HCT116 (cell line): ENCODE results near the gene LDHD. TPM values are rescaled to one million over a fixed set of nuclear protein-coding genes. Genes with fewer than 3 reads are reported as not detected.

ENCODE experiments used
- ATAC-seq: fragments of 200-7000 bp; cut with Tn5 transposase; 2 replicates; pipeline ENCODE4 v1.9.1; 2020; ENCODE audit warnings: mild to moderate bottlenecking, moderate library complexity
- BruUV-seq: library from RNA; stranded (reverse); fragments of 400-500 nt; replicated peaks from 2 replicates; lab custom pipeline; 2021; lab: Mats Ljungman, UMichigan
- CTCF ChIA-PET: fragments of 300-600 bp; sonication (Branson Sonifier 250); formaldehyde crosslinking; loops from one replicate; lab custom pipeline; 2021; ENCODE audit warnings: antibody characterized with exemption; lab: Charles Lee
- POLR2A ChIA-PET: fragments of 300-600, 350-600 bp; sonication (Branson Sonifier 250); formaldehyde crosslinking; loops from one replicate; lab custom pipeline; 2021; ENCODE audit warnings: antibody characterized with exemption; lab: Charles Lee
- RAD21 ChIA-PET, 2 experiments: fragments of 300-600 bp; sonication (Branson Sonifier 250); formaldehyde crosslinking; loops; one replicate each; lab custom pipeline; 2023; ENCODE audit warnings: low total read pairs in 2 of 2; ENCODE audit not compliant: uncharacterized antibody in 2 of 2, unreplicated experiment in 2 of 2, low non-redundant PET in 1 of 2; lab: Charles Lee
- DNase-seq: peaks from one replicate; pipeline ENCODE4 v3.0.0-alpha.2; 2010; ENCODE audit warnings: low read depth, low spot score
- H2AFZ ChIP-seq: fragments of 200-600 bp; shearing (Covaris generic), sonication (generic); 2 replicates; pipeline ENCODE4 v1.6.1; 2017; ENCODE audit warnings: low read depth, mixed run types, mixed read lengths, antibody characterized with exemption, low read length; ENCODE audit not compliant: poor library complexity, severe bottlenecking
- H3K27ac ChIP-seq: 2 replicates; pipeline ENCODE4 v1.5.1; 2012; ENCODE audit warnings: low read depth, low read length
- H3K27me3 ChIP-seq: fragments of 200-600 bp; sonication (generic); 2 replicates; pipeline ENCODE4 v1.6.1; 2016; ENCODE audit warnings: mixed run types, low read length, mixed read lengths; ENCODE audit not compliant: insufficient read depth
- H3K36me3 ChIP-seq, 2 experiments: fragments of 200-500 bp in 1 of 2; fragments of 200-600 bp in 1 of 2; sonication (Bioruptor generic) in 1 of 2; sonication (generic) in 1 of 2; 2 replicates each; pipeline versions ENCODE4 v1.5.1 to v1.6.1; 2014 to 2016; ENCODE audit warnings: low read length in 2 of 2, inconsistent platforms in 1 of 2, mixed read lengths in 1 of 2, mixed run types in 1 of 2; ENCODE audit not compliant: insufficient read depth in 2 of 2, control insufficient read depth in 1 of 2
- H3K4me1 ChIP-seq, 2 experiments: fragments of 200-600 bp in 1 of 2; sonication (generic) in 1 of 2; 2 replicates each; pipeline versions ENCODE4 v1.5.1 to v1.6.1; 2012 to 2017; ENCODE audit warnings: low read length in 2 of 2, inconsistent platforms in 1 of 2, mild to moderate bottlenecking in 1 of 2, mixed read lengths in 1 of 2, mixed run types in 1 of 2, moderate library complexity in 1 of 2; ENCODE audit not compliant: insufficient read depth in 2 of 2, control insufficient read depth in 1 of 2
- H3K4me2 ChIP-seq: fragments of 200-600 bp; sonication (generic); 2 replicates; pipeline ENCODE4 v1.6.1; 2017; ENCODE audit warnings: mixed run types, low read length, mixed read lengths
- H3K4me3 ChIP-seq, 2 experiments: fragments of 200-600 bp in 1 of 2; sonication (generic) in 1 of 2; replicated peaks in 1 of 2; 2 replicates each; pipeline ENCODE4 v1.5.1; 2011 to 2016; ENCODE audit warnings: low read length in 2 of 2, control low read depth in 1 of 2, low read depth in 1 of 2, mild to moderate bottlenecking in 1 of 2, mixed read lengths in 1 of 2, mixed run types in 1 of 2
- H3K79me2 ChIP-seq: fragments of 200-600 bp; sonication (generic); 2 replicates; pipeline ENCODE4 v1.6.1; 2017; ENCODE audit warnings: mild to moderate bottlenecking, mixed run types, low read length, moderate library complexity, mixed read lengths; ENCODE audit not compliant: insufficient read depth
- H3K9ac ChIP-seq: fragments of 200-600 bp; sonication (generic); 2 replicates; pipeline ENCODE4 v1.6.1; 2016; ENCODE audit warnings: low read length, mixed read lengths
- H3K9me2 ChIP-seq: fragments of 200-600 bp; sonication (generic), shearing (Covaris generic); 2 replicates; pipeline ENCODE4 v1.6.1; 2017; ENCODE audit warnings: mixed run types, mild to moderate bottlenecking, moderate library complexity; ENCODE audit not compliant: insufficient read depth
- H3K9me3 ChIP-seq, 2 experiments: fragments of 200-500 bp in 1 of 2; fragments of 200-600 bp in 1 of 2; sonication (Bioruptor generic) in 1 of 2; sonication (generic) in 1 of 2; 2 replicates each; pipeline ENCODE4 v1.6.1; 2014 to 2017; ENCODE audit warnings: low read length in 2 of 2, mixed read lengths in 2 of 2, inconsistent platforms in 1 of 2, low read depth in 1 of 2, mild to moderate bottlenecking in 1 of 2, mixed run types in 1 of 2, moderate library complexity in 1 of 2; ENCODE audit not compliant: control insufficient read depth in 1 of 2, insufficient read depth in 1 of 2
- H4K20me1 ChIP-seq: fragments of 200-600 bp; sonication (generic), shearing (Covaris generic); 2 replicates; pipeline ENCODE4 v1.6.1; 2017; ENCODE audit warnings: mixed run types, mild to moderate bottlenecking, moderate library complexity; ENCODE audit not compliant: insufficient read depth
- ATF3 ChIP-seq: IDR thresholded peaks from 2 replicates; pipeline ENCODE4 v1.6.1; 2012
- CEBPB ChIP-seq: IDR thresholded peaks from 2 replicates; pipeline ENCODE4 v1.6.1; 2012; ENCODE audit warnings: low read depth
- CTCF ChIP-seq, 3 experiments: fragments of 200-600 bp in 1 of 3; sonication (generic) in 1 of 3; IDR thresholded peaks in 2 of 3; conservative IDR thresholded peaks in 1 of 3; 2 replicates each; pipeline ENCODE4 v1.5.1; 2012 to 2017; ENCODE audit warnings: low read depth in 2 of 3, low read length in 2 of 3, antibody characterized with exemption in 1 of 3, borderline replicate concordance in 1 of 3, control low read depth in 1 of 3, mild to moderate bottlenecking in 1 of 3, mixed read lengths in 1 of 3, mixed run types in 1 of 3, moderate library complexity in 1 of 3; ENCODE audit not compliant: insufficient read depth in 1 of 3
- EGR1 ChIP-seq: IDR thresholded peaks from 2 replicates; pipeline ENCODE4 v1.6.1; 2012; ENCODE audit warnings: low read depth
- ELF1 ChIP-seq: IDR thresholded peaks from 2 replicates; pipeline ENCODE4 v1.6.1; 2012; ENCODE audit warnings: low read depth, borderline replicate concordance
- EZH2 ChIP-seq: fragments of 200-600 bp; sonication (generic); IDR thresholded peaks from 2 replicates; pipeline ENCODE4 v1.6.1; 2017; ENCODE audit warnings: antibody characterized with exemption, mixed run types
- EZH2phosphoT487 ChIP-seq: fragments of 200-600 bp; IDR thresholded peaks from 2 replicates; pipeline ENCODE4 v1.6.1; 2018; ENCODE audit warnings: antibody characterized with exemption, borderline replicate concordance
- JUND ChIP-seq: IDR thresholded peaks from 2 replicates; pipeline ENCODE4 v1.6.1; 2012
- POLR2A ChIP-seq: IDR thresholded peaks from 2 replicates; pipeline ENCODE4 v1.7.0; 2011; ENCODE audit warnings: borderline replicate concordance; ENCODE audit not compliant: insufficient read depth, insufficient read length; ENCODE audit errors: extremely low read depth
- RAD21 ChIP-seq: IDR thresholded peaks from 2 replicates; pipeline ENCODE4 v1.6.1; 2012; ENCODE audit warnings: low read depth, mild to moderate bottlenecking
- SIN3A ChIP-seq: IDR thresholded peaks from 2 replicates; pipeline ENCODE4 v1.6.1; 2012; ENCODE audit warnings: low read depth
- SP1 ChIP-seq: IDR thresholded peaks from 2 replicates; pipeline ENCODE4 v1.6.1; 2012; ENCODE audit warnings: low read depth
- YY1 ChIP-seq: IDR thresholded peaks from 2 replicates; pipeline ENCODE4 v1.6.1; 2011; ENCODE audit warnings: low read length, low read depth, moderate library complexity, mild to moderate bottlenecking; ENCODE audit not compliant: insufficient replicate concordance; ENCODE audit errors: extremely low read depth
- ZBTB33 ChIP-seq: IDR thresholded peaks from 2 replicates; pipeline ENCODE4 v1.6.1; 2011; ENCODE audit warnings: mild to moderate bottlenecking, low read length, moderate library complexity; ENCODE audit not compliant: insufficient replicate concordance; ENCODE audit errors: extremely low read depth
- ZFX ChIP-seq: fragments of 450-650 bp; IDR thresholded peaks from 2 replicates; pipeline ENCODE4 v1.6.1; 2017
- ZNF274 ChIP-seq: fragments of 200-500 bp; sonication (Bioruptor generic); IDR thresholded peaks from 2 replicates; pipeline ENCODE4 v1.6.1; 2014; ENCODE audit warnings: mild to moderate bottlenecking, low read depth, low read length, inconsistent platforms
- intact Hi-C: fragments of 100-400 bp; cut with micrococcal nuclease; formaldehyde crosslinking; loops from 2 replicates; pipeline ENCODE4 v1.10.0; 2022
- total RNA-seq: library from RNA; stranded (reverse); gene quantifications from one replicate; pipeline ENCODE4 v1.2.1, GENCODE V29; 2021; ENCODE audit not compliant: unreplicated experiment

The LDHD gene
- total RNA-seq, 1 experiment from 2014 or later: 3.4 TPM

DNA sequence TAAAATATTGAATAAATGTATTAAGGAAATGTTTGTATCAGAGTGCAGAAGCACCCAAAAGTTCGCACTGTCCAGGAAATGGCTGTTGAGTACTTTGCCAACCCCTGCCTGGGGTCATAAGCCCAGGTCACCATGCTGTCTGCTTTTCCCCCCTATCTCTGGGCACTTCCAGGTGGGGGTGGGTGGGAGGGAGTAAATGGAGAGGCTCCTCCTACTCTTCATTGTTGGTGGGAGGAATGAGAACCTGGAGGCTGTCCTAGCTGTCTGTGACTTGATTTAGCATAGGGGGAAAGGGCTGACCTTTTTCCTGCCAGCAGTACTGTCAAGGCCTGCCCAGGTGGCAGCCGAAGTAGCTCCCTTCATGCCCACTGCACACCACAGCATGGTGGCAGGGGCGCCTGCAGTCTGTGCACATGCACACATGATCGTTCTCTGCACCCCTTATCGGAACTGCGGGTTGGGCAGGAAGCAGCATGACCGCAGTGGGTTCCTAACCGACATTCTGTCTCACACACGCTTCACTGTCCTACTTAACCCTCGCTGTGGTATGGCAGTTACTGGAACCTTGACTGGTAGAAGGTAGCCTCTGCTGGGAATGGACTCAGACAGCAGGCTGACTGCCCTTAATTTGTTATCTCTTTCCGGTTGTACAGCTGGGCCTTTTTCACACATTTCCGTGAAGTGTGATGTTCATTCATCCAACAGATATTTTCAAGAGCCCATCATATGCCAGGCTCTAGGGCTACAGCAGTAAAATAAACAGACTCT lies 41.5 kb downstream of the LDHD start:
- BruUV-seq: no TSS peak
- ChIA-PET POLR2A (no interaction called here), RAD21 (no interaction called here), CTCF (no interaction called here)
- H3K9me2 ChIP-seq: no peaks in the 10 kb centered on the region
- H3K4me3 ChIP-seq: no peak overlapping the region
- H4K20me1 ChIP-seq: no peaks in the 10 kb centered on the region
- H3K27ac ChIP-seq: no peak overlapping the region
- no peak overlapping the region for H3K4me2 ChIP-seq
- no peak overlapping the region for H2AFZ ChIP-seq
- no peaks in the 10 kb centered on the region for H3K27me3 ChIP-seq
- intact Hi-C loops: no loop called here
- no peak for TF ChIP-seq SIN3A
- TF ChIP-seq ZNF274: no peak
- TF ChIP-seq CEBPB: no peak
- TF ChIP-seq CTCF (IDR thresholded peaks at IDR 0.05 in 2 of 3, conservative IDR thresholded peaks at IDR 0.05 in 1 of 3; ENCODE audit: borderline replicate concordance in 1 of 3, insufficient read depth in 1 of 3, low read depth in 2 of 3, low read length in 2 of 3): no peak
- no peak for TF ChIP-seq ATF3
- no peak for TF ChIP-seq EZH2phosphoT487
- TF ChIP-seq EZH2: no peak
- TF ChIP-seq ELF1: no peak
- TF ChIP-seq EGR1: no peak
- TF ChIP-seq JUND: no peak
- no peak for TF ChIP-seq YY1
- no peak for TF ChIP-seq SP1
- no peak for TF ChIP-seq ZBTB33
- no peak for TF ChIP-seq POLR2A
- TF ChIP-seq ZFX: no peak
- TF ChIP-seq RAD21: no peak
- H3K36me3 ChIP-seq: no peaks in the 10 kb centered on the region
- no peak for ATAC-seq
- no peaks in the 10 kb centered on the region for H3K9me3 ChIP-seq
- H3K4me1 ChIP-seq: peaks cover 0 to 5% of the 10 kb centered on the region in 2 experiments; a peak in 1 of 4 replicates
- no peak overlapping the region for H3K9ac ChIP-seq
- no peak for DNase-seq
- H3K79me2 ChIP-seq: peaks cover 67% of the 10 kb centered on the region
